Measurements from ENCODE around the gene VCAM1. TPM values are rescaled to one million over a fixed set of nuclear protein-coding genes. Genes with fewer than 3 reads are reported as not detected.
"Not testable (repeated sequence)": the region's sequence is repeated elsewhere in the genome, so short reads cannot be mapped to it uniquely, and the experiment has no call there.

VCAM1 gene
- total RNA-seq, 4 donors from 2014 or later: 1.4 to 11.1 (median 4.5) TPM

DNA sequence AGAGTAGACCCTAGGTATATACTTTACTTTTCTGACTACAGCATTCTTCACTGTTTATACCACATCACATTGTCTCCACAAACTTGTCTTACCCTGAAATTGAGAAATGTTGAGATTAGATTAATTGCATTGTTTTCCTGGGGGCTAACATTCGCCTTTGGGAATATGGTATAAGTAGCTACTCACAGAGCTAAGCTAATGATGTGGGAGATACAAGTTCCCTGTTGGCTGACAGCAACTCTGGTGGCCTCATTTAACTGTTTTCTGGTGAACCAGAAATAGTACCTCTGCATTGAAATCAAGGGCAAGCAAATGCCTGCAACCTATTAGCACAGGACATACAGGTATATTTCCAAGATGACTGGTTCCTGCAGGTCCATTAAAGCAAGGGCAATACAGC lies 13.2 kb upstream of the VCAM1 start:
- Histone ChIP-seq H3K4me3 (replicated peaks in 1 of 3) (no peak overlapping the region), H3K27ac (no peak overlapping the region), H3K36me3 (no peaks in the 10 kb centered on the region), H3K9me3 (no peaks in the 10 kb centered on the region), H3K4me1 (peaks cover 0 to 3% of the 10 kb centered on the region in 2 donors), H3K27me3 (no peaks in the 10 kb centered on the region)
- 89 to 94% methylated on average over 1 of the region's 1 CpG for WGBS, 2 donors
- no peak for TF ChIP-seq POLR2A (IDR thresholded peaks at IDR 0.05)
- TF ChIP-seq, protein P1, sequence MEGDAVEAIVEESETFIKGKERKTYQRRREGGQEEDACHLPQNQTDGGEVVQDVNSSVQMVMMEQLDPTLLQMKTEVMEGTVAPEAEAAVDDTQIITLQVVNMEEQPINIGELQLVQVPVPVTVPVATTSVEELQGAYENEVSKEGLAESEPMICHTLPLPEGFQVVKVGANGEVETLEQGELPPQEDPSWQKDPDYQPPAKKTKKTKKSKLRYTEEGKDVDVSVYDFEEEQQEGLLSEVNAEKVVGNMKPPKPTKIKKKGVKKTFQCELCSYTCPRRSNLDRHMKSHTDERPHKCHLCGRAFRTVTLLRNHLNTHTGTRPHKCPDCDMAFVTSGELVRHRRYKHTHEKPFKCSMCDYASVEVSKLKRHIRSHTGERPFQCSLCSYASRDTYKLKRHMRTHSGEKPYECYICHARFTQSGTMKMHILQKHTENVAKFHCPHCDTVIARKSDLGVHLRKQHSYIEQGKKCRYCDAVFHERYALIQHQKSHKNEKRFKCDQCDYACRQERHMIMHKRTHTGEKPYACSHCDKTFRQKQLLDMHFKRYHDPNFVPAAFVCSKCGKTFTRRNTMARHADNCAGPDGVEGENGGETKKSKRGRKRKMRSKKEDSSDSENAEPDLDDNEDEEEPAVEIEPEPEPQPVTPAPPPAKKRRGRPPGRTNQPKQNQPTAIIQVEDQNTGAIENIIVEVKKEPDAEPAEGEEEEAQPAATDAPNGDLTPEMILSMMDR (IDR thresholded peaks at IDR 0.05): no peak
- intact Hi-C loops (cut with DNase I): no loop called here
- DNase-seq: no peak

DNA sequence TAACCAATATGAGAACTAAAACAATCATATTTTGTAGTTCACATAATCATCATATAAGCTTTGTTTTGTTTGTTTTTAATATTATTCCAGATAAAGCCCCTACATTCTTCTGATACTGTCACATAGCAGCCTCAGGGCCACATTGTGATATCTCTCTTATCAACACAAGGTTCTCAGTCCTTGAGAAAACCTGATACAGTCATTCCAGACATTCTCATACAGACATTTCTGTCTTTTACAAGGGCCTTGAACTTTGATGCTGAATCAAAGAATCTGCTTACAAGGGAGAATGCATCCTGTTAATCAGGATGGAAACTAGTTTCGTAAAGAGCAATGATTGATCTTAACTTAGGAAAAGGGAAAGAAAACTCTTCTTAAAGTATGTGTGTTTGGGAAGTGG lies 12.7 kb upstream of the VCAM1 start:
- Histone ChIP-seq H3K4me3 (replicated peaks in 1 of 3) (no peak overlapping the region), H3K27me3 (no peaks in the 10 kb centered on the region), H3K36me3 (no peaks in the 10 kb centered on the region), H3K4me1 (peaks cover 0 to 3% of the 10 kb centered on the region in 2 donors), H3K9me3 (no peaks in the 10 kb centered on the region), H3K27ac (no peak overlapping the region)
- TF ChIP-seq POLR2A (IDR thresholded peaks at IDR 0.05): no peak
- TF ChIP-seq, protein P1 (IDR thresholded peaks at IDR 0.05): no peak
- WGBS, 2 donors: 91 to 96% methylated on average over 1 of the region's 1 CpG
- no peak for DNase-seq
- intact Hi-C loops (cut with DNase I): no loop called here

DNA sequence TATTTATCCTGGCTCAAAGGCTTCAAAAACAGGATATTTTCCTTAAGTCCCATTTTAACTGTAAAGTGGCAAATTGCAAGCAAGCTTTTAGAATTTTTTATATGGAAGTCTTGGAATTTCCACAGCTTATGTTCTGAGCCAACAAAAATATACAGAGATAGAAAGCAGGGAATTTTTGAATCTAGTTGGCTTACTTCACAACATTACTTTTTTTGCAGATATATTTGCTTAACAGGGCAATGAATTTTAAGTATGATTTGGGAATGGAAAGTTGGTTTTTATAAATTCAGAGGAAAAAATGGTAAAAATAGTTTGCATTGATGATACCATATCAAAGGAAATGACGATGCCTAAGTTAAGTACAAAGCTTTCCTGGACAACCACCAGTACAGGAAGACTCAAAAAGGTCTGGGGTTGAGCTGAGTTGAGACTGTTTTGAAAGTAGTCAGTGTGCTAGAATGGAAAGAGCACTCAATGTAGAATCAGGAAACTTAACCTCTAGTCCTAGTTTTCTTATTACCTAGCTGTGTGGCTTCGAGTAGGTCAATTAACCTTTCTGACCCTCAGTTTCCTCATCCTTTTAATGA lies 11.0 kb upstream of the VCAM1 start:
- H3K27me3 ChIP-seq: no peaks in the 10 kb centered on the region
- 43 to 51% methylated on average over 2 of the region's 2 CpGs for WGBS, 2 donors
- H3K36me3 ChIP-seq: no peaks in the 10 kb centered on the region
- DNase-seq: no peak
- intact Hi-C loops (cut with DNase I): no loop called here
- no peak overlapping the region for H3K27ac ChIP-seq
- no peaks in the 10 kb centered on the region for H3K9me3 ChIP-seq
- peaks cover 0 to 3% of the 10 kb centered on the region in 2 donors for H3K4me1 ChIP-seq
- TF ChIP-seq, protein P1 (IDR thresholded peaks at IDR 0.05): no peak
- TF ChIP-seq POLR2A (IDR thresholded peaks at IDR 0.05): no peak
- no peak overlapping the region for H3K4me3 ChIP-seq (replicated peaks in 1 of 3)

DNA sequence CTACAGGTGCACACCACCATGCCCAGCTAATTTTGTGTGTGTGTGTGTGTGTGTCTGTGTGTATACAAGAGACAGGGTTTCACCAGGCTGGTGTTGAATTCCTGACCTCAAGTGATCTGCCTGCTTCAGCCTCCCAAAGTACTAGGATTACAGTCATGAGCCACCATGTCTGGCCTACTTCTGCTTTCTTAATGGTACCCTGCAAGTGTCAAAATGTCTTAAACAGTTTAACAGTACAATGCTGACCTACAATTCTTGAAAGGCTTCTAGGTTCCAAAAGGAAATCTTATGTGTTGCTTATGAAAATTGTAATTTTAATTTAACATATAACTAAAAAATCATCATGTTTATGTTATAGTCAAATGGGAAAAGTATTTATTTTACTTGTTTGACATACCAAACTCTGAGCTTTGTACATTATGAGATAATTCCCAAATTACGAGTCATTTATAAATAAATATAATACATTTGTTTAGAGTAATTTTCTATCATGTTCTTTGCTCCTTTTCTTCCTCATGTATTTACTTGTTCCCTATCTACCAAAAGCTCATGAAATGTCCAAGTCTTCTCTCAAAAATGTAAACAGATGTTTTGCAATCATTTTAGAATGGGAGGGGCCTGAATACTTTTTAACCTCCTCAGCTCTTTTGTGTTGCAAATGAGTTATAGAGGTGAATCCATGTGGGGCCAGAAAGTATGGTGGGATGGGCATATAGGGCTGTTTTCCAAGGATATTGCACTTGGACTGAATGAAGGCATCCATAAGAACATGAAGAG lies 8.4 kb upstream of the VCAM1 start:
- intact Hi-C loops (cut with DNase I): no loop called here
- H3K36me3 ChIP-seq: no peaks in the 10 kb centered on the region
- WGBS, 2 donors: 88 to 93% methylated on average over 1 of the region's 1 CpG

DNA sequence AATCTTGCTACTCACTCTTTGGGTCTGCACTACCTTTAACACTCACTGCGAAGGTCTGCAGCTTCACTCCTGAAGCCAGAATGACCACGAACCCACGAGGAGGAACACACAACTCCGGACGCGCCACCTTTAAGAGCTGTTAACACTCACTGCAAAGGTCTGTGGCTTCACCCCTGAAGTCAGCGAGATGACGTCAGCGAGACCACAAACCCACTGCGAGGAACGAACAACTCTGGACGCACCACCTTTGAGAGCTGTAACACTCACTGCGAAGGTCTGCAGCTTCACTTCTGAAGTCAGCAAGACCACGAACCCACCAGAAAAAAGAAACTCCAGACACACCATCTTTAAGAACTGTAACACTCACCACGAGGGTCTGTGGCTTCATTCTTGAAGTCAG lies 6.5 kb upstream of the VCAM1 start:
- H3K27me3 ChIP-seq; H3K9me3 ChIP-seq; H3K27ac ChIP-seq; H3K4me1 ChIP-seq; H3K4me3 ChIP-seq (replicated peaks in 1 of 3); H3K36me3 ChIP-seq; intact Hi-C loops (cut with DNase I): not testable (repeated sequence)
- WGBS, 2 donors: 82 to 88% methylated on average over 15 of the region's 15 CpGs
- DNase-seq: peak in 1 of 2 donors; percentile 5

More for the DNA sequence above, 8.4 kb upstream of the VCAM1 start:
- Histone ChIP-seq H3K9me3 (no peaks in the 10 kb centered on the region), H3K27ac (no peak overlapping the region), H3K4me1 (peaks cover 0 to 3% of the 10 kb centered on the region in 2 donors), H3K27me3 (no peaks in the 10 kb centered on the region), H3K4me3 (replicated peaks in 1 of 3) (no peak overlapping the region)
- no peak for TF ChIP-seq POLR2A (IDR thresholded peaks at IDR 0.05)
- TF ChIP-seq, protein P1 (IDR thresholded peaks at IDR 0.05): no peak
- no peak for DNase-seq
